Measurements from ENCODE around the gene PWWP2B. TPM values are rescaled to one million over a fixed set of nuclear protein-coding genes. Genes with fewer than 3 reads are reported as not detected.

PWWP2B gene
- total and polyA plus RNA-seq, 2 experiments from 2014 or later, result 2.3 to 12.8 TPM

DNA sequence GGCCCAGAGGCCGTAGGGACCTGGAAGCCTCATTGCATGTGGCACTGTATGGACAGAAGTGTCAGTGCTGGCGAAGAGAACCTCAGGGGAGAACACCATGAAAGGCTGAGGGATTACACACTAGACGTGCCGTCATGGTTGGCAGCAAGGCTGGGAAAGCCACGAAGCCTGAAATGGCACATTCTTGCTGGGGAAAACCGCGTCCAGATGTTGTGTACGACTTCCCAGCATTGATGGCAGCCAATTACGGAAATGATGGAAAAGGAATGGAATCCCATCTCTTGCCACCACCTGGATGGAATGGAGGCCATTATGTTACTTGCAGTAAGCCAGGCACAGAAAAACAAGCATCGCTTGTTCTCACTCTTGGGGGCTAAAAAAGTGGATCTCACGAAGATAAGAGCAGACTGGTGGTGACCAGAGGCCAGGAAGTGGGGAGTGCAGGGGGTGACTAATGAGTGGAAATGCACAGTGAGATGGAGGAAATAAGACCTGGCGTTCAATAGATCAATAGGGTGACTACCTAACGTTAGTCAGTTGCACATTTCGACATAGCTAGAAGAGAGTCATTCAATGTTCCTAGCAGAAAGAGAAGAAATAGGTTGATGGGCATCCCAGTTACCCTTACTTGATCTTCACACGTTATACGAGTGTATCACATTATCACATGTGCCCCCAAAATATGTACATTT, 14.6 kb upstream of the PWWP2B start:
- no peak for TF ChIP-seq STAT1 (IDR thresholded peaks at IDR 0.05; ENCODE audit: unreplicated experiment)
- TF ChIP-seq NANOG (IDR thresholded peaks at IDR 0.05; ENCODE audit: borderline replicate concordance), result no peak
- no peak for TF ChIP-seq JUNB (IDR thresholded peaks at IDR 0.05; ENCODE audit: unreplicated experiment)
- TF ChIP-seq, protein P1, sequence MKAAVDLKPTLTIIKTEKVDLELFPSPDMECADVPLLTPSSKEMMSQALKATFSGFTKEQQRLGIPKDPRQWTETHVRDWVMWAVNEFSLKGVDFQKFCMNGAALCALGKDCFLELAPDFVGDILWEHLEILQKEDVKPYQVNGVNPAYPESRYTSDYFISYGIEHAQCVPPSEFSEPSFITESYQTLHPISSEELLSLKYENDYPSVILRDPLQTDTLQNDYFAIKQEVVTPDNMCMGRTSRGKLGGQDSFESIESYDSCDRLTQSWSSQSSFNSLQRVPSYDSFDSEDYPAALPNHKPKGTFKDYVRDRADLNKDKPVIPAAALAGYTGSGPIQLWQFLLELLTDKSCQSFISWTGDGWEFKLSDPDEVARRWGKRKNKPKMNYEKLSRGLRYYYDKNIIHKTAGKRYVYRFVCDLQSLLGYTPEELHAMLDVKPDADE (IDR thresholded peaks at IDR 0.05), result no peak
- no peak for TF ChIP-seq CREB1 (CRISPR knock-in tag; IDR thresholded peaks at IDR 0.05; ENCODE audit: low read depth)
- no peak for TF ChIP-seq POLR2AphosphoS5 (IDR thresholded peaks at IDR 0.05; ENCODE audit: low read depth)
- no peak for TF ChIP-seq ZNF331 (CRISPR knock-in tag; IDR thresholded peaks at IDR 0.05; ENCODE audit: low read depth)
- TF ChIP-seq, protein P2, sequence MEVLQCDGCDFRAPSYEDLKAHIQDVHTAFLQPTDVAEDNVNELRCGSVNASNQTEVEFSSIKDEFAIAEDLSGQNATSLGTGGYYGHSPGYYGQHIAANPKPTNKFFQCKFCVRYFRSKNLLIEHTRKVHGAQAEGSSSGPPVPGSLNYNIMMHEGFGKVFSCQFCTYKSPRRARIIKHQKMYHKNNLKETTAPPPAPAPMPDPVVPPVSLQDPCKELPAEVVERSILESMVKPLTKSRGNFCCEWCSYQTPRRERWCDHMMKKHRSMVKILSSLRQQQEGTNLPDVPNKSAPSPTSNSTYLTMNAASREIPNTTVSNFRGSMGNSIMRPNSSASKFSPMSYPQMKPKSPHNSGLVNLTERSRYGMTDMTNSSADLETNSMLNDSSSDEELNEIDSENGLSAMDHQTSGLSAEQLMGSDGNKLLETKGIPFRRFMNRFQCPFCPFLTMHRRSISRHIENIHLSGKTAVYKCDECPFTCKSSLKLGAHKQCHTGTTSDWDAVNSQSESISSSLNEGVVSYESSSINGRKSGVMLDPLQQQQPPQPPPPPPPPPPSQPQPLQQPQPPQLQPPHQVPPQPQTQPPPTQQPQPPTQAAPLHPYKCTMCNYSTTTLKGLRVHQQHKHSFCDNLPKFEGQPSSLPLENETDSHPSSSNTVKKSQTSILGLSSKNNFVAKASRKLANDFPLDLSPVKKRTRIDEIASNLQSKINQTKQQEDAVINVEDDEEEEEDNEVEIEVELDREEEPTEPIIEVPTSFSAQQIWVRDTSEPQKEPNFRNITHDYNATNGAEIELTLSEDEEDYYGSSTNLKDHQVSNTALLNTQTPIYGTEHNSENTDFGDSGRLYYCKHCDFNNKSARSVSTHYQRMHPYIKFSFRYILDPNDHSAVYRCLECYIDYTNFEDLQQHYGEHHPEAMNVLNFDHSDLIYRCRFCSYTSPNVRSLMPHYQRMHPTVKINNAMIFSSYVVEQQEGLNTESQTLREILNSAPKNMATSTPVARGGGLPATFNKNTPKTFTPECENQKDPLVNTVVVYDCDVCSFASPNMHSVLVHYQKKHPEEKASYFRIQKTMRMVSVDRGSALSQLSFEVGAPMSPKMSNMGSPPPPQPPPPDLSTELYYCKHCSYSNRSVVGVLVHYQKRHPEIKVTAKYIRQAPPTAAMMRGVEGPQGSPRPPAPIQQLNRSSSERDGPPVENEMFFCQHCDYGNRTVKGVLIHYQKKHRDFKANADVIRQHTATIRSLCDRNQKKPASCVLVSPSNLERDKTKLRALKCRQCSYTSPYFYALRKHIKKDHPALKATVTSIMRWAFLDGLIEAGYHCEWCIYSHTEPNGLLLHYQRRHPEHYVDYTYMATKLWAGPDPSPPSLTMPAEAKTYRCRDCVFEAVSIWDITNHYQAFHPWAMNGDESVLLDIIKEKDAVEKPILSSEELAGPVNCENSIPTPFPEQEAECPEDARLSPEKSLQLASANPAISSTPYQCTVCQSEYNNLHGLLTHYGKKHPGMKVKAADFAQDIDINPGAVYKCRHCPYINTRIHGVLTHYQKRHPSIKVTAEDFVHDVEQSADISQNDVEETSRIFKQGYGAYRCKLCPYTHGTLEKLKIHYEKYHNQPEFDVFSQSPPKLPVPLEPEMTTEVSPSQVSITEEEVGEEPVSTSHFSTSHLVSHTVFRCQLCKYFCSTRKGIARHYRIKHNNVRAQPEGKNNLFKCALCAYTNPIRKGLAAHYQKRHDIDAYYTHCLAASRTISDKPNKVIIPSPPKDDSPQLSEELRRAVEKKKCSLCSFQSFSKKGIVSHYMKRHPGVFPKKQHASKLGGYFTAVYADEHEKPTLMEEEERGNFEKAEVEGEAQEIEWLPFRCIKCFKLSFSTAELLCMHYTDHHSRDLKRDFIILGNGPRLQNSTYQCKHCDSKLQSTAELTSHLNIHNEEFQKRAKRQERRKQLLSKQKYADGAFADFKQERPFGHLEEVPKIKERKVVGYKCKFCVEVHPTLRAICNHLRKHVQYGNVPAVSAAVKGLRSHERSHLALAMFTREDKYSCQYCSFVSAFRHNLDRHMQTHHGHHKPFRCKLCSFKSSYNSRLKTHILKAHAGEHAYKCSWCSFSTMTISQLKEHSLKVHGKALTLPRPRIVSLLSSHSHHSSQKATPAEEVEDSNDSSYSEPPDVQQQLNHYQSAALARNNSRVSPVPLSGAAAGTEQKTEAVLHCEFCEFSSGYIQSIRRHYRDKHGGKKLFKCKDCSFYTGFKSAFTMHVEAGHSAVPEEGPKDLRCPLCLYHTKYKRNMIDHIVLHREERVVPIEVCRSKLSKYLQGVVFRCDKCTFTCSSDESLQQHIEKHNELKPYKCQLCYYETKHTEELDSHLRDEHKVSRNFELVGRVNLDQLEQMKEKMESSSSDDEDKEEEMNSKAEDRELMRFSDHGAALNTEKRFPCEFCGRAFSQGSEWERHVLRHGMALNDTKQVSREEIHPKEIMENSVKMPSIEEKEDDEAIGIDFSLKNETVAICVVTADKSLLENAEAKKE (CRISPR knock-in tag; IDR thresholded peaks at IDR 0.05), result no peak
- no peak for TF ChIP-seq ZNF114 (CRISPR knock-in tag; IDR thresholded peaks at IDR 0.05)
- TF ChIP-seq EZH2phosphoT487 (IDR thresholded peaks at IDR 0.05; ENCODE audit: unreplicated experiment), result no peak
- TF ChIP-seq, protein P3, sequence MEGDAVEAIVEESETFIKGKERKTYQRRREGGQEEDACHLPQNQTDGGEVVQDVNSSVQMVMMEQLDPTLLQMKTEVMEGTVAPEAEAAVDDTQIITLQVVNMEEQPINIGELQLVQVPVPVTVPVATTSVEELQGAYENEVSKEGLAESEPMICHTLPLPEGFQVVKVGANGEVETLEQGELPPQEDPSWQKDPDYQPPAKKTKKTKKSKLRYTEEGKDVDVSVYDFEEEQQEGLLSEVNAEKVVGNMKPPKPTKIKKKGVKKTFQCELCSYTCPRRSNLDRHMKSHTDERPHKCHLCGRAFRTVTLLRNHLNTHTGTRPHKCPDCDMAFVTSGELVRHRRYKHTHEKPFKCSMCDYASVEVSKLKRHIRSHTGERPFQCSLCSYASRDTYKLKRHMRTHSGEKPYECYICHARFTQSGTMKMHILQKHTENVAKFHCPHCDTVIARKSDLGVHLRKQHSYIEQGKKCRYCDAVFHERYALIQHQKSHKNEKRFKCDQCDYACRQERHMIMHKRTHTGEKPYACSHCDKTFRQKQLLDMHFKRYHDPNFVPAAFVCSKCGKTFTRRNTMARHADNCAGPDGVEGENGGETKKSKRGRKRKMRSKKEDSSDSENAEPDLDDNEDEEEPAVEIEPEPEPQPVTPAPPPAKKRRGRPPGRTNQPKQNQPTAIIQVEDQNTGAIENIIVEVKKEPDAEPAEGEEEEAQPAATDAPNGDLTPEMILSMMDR (conservative IDR thresholded peaks at IDR 0.05; ENCODE audit: low read depth in 2 of 2), result no peak
- no peak for TF ChIP-seq EZH2 (IDR thresholded peaks at IDR 0.05; ENCODE audit: low read depth, unreplicated experiment)
- TF ChIP-seq, protein P4, sequence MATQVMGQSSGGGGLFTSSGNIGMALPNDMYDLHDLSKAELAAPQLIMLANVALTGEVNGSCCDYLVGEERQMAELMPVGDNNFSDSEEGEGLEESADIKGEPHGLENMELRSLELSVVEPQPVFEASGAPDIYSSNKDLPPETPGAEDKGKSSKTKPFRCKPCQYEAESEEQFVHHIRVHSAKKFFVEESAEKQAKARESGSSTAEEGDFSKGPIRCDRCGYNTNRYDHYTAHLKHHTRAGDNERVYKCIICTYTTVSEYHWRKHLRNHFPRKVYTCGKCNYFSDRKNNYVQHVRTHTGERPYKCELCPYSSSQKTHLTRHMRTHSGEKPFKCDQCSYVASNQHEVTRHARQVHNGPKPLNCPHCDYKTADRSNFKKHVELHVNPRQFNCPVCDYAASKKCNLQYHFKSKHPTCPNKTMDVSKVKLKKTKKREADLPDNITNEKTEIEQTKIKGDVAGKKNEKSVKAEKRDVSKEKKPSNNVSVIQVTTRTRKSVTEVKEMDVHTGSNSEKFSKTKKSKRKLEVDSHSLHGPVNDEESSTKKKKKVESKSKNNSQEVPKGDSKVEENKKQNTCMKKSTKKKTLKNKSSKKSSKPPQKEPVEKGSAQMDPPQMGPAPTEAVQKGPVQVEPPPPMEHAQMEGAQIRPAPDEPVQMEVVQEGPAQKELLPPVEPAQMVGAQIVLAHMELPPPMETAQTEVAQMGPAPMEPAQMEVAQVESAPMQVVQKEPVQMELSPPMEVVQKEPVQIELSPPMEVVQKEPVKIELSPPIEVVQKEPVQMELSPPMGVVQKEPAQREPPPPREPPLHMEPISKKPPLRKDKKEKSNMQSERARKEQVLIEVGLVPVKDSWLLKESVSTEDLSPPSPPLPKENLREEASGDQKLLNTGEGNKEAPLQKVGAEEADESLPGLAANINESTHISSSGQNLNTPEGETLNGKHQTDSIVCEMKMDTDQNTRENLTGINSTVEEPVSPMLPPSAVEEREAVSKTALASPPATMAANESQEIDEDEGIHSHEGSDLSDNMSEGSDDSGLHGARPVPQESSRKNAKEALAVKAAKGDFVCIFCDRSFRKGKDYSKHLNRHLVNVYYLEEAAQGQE (IDR thresholded peaks at IDR 0.05; ENCODE audit: unreplicated experiment), result no peak
- no peaks in the 10 kb centered on the region for H3K79me2 ChIP-seq (replicated peaks; ENCODE audit: insufficient read depth)
- H3K4me2 ChIP-seq, result no peak overlapping the region
- no peak overlapping the region for H3K27ac Mint-ChIP-seq
- peaks cover 3% of the 10 kb centered on the region; the same call in 2 of the 3 replicates for H3K36me3 Mint-ChIP-seq (ENCODE audit: low read depth)
- H3K9me2 ChIP-seq (ENCODE audit: insufficient read depth), result no peaks in the 10 kb centered on the region
- no peak overlapping the region for H3K4me3 ChIP-seq
- no peaks in the 10 kb centered on the region for H4K20me1 ChIP-seq (replicated peaks; ENCODE audit: insufficient read depth)
- H3K27me3 Mint-ChIP-seq (ENCODE audit: insufficient read depth, low read depth, poor library complexity), result peaks cover 4% of the 10 kb centered on the region
- H3K4me3 Mint-ChIP-seq, result no peak overlapping the region
- no peaks in the 10 kb centered on the region for H3K27me3 ChIP-seq (ENCODE audit: insufficient read depth)
- no peak overlapping the region for H2AFZ ChIP-seq
- no peak for ATAC-seq
- H3K4me1 Mint-ChIP-seq, result peaks cover 15% of the 10 kb centered on the region; the same call in 2 of the 3 replicates
- H3K36me3 ChIP-seq (ENCODE audit: insufficient read depth), result no peaks in the 10 kb centered on the region
- no peaks in the 10 kb centered on the region for H3F3A ChIP-seq (replicated peaks; ENCODE audit: low read depth)
- DNase-seq (ENCODE audit: low spot score), result no peak
- no peaks in the 10 kb centered on the region for H3K4me1 ChIP-seq (ENCODE audit: insufficient read depth)
- no peak overlapping the region for H3K27ac ChIP-seq (ENCODE audit: low read depth)
- no peaks in the 10 kb centered on the region for H3K9me3 Mint-ChIP-seq
